ENCODE results near the gene PDE8B. TPM values are rescaled to one million over a fixed set of nuclear protein-coding genes. Genes with fewer than 3 reads are reported as not detected.

PDE8B gene
- total RNA-seq, 1 experiment from 2014 or later, result 0.07 TPM

- H3K9me3 ChIP-seq (ENCODE audit: control insufficient read depth, low read depth, low read length), result no peaks in the 10 kb centered on the region
- Mint-ChIP-seq H3K36me3 (ENCODE audit: insufficient read depth in 1 of 3, low read depth in 3 of 3) (no peaks in the 10 kb centered on the region), H3K4me1 (no peaks in the 10 kb centered on the region), H3K9me3 (no peaks in the 10 kb centered on the region), H3K4me3 (no peak overlapping the region), H3K27me3 (ENCODE audit: low read depth) (peaks cover 16% of the 10 kb centered on the region), H3K27ac (no peak overlapping the region)
- H3K23me2 ChIP-seq (ENCODE audit: insufficient read length, low read depth, low read length, poor library complexity, severe bottlenecking), result no peaks in the 10 kb centered on the region
- H2BK12ac ChIP-seq (ENCODE audit: insufficient read length, low read depth, low read length), result no peak overlapping the region
- H3K4me2 ChIP-seq (ENCODE audit: insufficient read depth, insufficient read length, low read length), result no peak overlapping the region
- no peak overlapping the region for H3K14ac ChIP-seq (ENCODE audit: insufficient read depth, low read length)
- no peak overlapping the region for H4K5ac ChIP-seq (ENCODE audit: insufficient read length, low read depth, low read length)
- no peak overlapping the region for H2AFZ ChIP-seq (ENCODE audit: low read length)
- H2BK120ac ChIP-seq (ENCODE audit: low read depth, low read length, poor library complexity, severe bottlenecking), result no peak overlapping the region
- no peak overlapping the region for H2BK20ac ChIP-seq (ENCODE audit: low read depth, low read length, poor library complexity, severe bottlenecking)
- H4K8ac ChIP-seq (replicated peaks; ENCODE audit: insufficient read length, low read depth, low read length), result no peak overlapping the region
- no peak overlapping the region for H2BK5ac ChIP-seq (ENCODE audit: insufficient read length, low read length)
- H2BK15ac ChIP-seq (ENCODE audit: low read depth, low read length), result no peak overlapping the region
- H4K20me1 ChIP-seq (ENCODE audit: control insufficient read depth, insufficient read depth, insufficient read length), result no peaks in the 10 kb centered on the region
- no peak for TF ChIP-seq CTCF (conservative IDR thresholded peaks at IDR 0.05)
- H3K27me3 ChIP-seq (ENCODE audit: insufficient read depth, low read length), result no peaks in the 10 kb centered on the region
- no peak overlapping the region for H4K91ac ChIP-seq (ENCODE audit: insufficient read length, low read depth, low read length)
- WGBS (ENCODE audit: extremely low coverage, insufficient read length, low lambda C conversion rate), result no CpG with 5 or more reads among the region's 3 CpGs
- no peaks in the 10 kb centered on the region for H3K4me1 ChIP-seq (ENCODE audit: insufficient read depth, low read length)
- no peak overlapping the region for H3K56ac ChIP-seq (ENCODE audit: insufficient read length, low read depth, low read length)
- no peak overlapping the region for H3K4ac ChIP-seq (ENCODE audit: low read depth, low read length)
- H3K18ac ChIP-seq (ENCODE audit: insufficient read length, low read depth, low read length), result no peak overlapping the region
- no peak overlapping the region for H3K27ac ChIP-seq (ENCODE audit: insufficient read length, low read depth, low read length)
- no peak overlapping the region for H2AK5ac ChIP-seq (ENCODE audit: insufficient read length, low read length)
- no peak overlapping the region for H3T11ph ChIP-seq (ENCODE audit: low read length)
- DNase-seq, result no peak
- H3K79me1 ChIP-seq (ENCODE audit: insufficient read depth, low read depth, low read length, poor library complexity, severe bottlenecking), result no peaks in the 10 kb centered on the region
- no peak overlapping the region for H3K23ac ChIP-seq (ENCODE audit: insufficient read length, low read depth, low read length)
- no peak overlapping the region for H3K9ac ChIP-seq (ENCODE audit: extremely low read depth, insufficient read length, low read length)
- H3K79me2 ChIP-seq (ENCODE audit: insufficient read depth, low read length), result no peaks in the 10 kb centered on the region
These were observed 81.7 kb downstream of the PDE8B start for GRCh38 chr5:77292026-77292757.
